SK-N-SH treated with all-trans-retinoic acid at 6 μM for 48 hours (cell line): ENCODE results near the gene LIMS4.
"Not testable (repeated sequence)": the region's sequence is repeated elsewhere in the genome, so short reads cannot be mapped to it uniquely, and the experiment has no call there.

Experiments used
- ARNTL ChIP-seq: fragments of 450-650 bp; formaldehyde crosslinking; IDR thresholded peaks from 2 replicates; pipeline ENCODE4 v1.5.0; 2020; ENCODE audit warnings: low read depth, mild to moderate bottlenecking, moderate library complexity, borderline replicate concordance
- BACH2 ChIP-seq: fragments of 250-450 bp; sonication (Bioruptor Pico); IDR thresholded peaks from 2 replicates; pipeline ENCODE4 v1.9.0; 2021; ENCODE audit warnings: mild to moderate bottlenecking, borderline replicate concordance
- CSDC2 ChIP-seq: fragments of 250-450 bp; sonication (Bioruptor Pico); IDR thresholded peaks from 2 replicates; pipeline ENCODE4 v1.5.0; 2020; ENCODE audit warnings: mild to moderate bottlenecking, moderate library complexity
- PPARA ChIP-seq: fragments of 250-450 bp; sonication (Bioruptor Pico); IDR thresholded peaks from 2 replicates; pipeline ENCODE4 v1.5.0; 2020; ENCODE audit warnings: mild to moderate bottlenecking, borderline replicate concordance
- TOX ChIP-seq: fragments of 250-450 bp; sonication (Bioruptor Pico); IDR thresholded peaks from 2 replicates; pipeline ENCODE4 v1.8.0; 2021; ENCODE audit warnings: mild to moderate bottlenecking, moderate library complexity, borderline replicate concordance
- ZFP3 ChIP-seq: fragments of 250-450 bp; sonication (Bioruptor Pico); IDR thresholded peaks from 2 replicates; pipeline ENCODE4 v1.5.0; 2020; ENCODE audit warnings: mild to moderate bottlenecking, moderate library complexity
- ZNF565 ChIP-seq: fragments of 450-650 bp; formaldehyde crosslinking; conservative IDR thresholded peaks from 2 replicates; pipeline ENCODE4 v1.5.0; 2020; ENCODE audit warnings: low read depth, mild to moderate bottlenecking, moderate library complexity
- ZNF70 ChIP-seq: fragments of 450-650 bp; formaldehyde crosslinking; IDR thresholded peaks from 2 replicates; pipeline ENCODE4 v1.5.0; 2020; ENCODE audit warnings: mild to moderate bottlenecking, moderate library complexity
- ZNF8 ChIP-seq: fragments of 450-650 bp; formaldehyde crosslinking; IDR thresholded peaks from 2 replicates; pipeline ENCODE4 v1.5.0; 2020; ENCODE audit warnings: mild to moderate bottlenecking, moderate library complexity
- TF ChIP-seq, protein P1 (sequence below): fragments of 250-450 bp; sonication (Bioruptor Pico); IDR thresholded peaks from 2 replicates; pipeline ENCODE4 v1.5.1; 2020; ENCODE audit warnings: low read depth, mild to moderate bottlenecking, moderate library complexity

DNA sequence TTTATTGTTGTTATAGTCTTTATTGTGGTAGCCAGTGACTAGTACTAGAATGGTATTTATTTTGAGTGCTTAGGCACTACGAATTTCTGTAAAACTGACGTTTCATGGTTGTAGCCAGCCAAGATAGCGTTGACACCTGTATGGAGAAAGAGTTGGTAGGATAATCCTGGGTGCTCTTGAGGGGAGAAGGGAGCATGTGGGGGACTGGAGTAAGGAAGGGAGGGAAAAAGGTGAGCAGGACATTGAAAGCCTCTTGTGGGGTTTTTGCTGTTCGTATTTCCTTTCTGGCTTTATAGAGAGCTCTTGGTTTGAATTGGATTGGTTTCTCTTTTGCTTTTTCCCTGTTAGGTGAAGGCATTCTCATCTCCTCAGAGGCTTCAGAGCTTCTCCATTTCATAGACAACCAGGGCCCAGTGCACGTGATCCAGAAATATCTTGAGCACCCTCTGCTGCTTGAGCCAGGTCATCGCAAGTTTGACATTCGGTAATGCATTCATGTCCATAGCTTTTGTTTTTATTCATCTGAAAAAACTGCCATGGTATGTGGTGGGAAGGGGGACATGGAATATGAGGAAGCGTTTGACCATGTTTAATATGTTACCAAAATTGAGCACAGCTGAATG lies 27.2 kb upstream of the LIMS4 start:
- TF ChIP-seq CSDC2, PPARA, BACH2, ARNTL, ZFP3, ZNF8, TOX, ZNF70, ZNF565 (CRISPR knock-in tag): not testable (repeated sequence)
- TF ChIP-seq, protein P1, sequence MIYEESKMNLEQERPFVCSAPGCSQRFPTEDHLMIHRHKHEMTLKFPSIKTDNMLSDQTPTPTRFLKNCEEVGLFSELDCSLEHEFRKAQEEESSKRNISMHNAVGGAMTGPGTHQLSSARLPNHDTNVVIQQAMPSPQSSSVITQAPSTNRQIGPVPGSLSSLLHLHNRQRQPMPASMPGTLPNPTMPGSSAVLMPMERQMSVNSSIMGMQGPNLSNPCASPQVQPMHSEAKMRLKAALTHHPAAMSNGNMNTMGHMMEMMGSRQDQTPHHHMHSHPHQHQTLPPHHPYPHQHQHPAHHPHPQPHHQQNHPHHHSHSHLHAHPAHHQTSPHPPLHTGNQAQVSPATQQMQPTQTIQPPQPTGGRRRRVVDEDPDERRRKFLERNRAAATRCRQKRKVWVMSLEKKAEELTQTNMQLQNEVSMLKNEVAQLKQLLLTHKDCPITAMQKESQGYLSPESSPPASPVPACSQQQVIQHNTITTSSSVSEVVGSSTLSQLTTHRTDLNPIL (CRISPR knock-in tag): not testable (repeated sequence)
